KMS-11 (cell line): ENCODE results near the gene PRKAR2B.

Source experiments
- H2AFZ ChIP-seq: fragments of 200-600 bp; sonication (generic); 2 replicates; pipeline ENCODE4 v1.6.1; 2016; ENCODE audit warnings: antibody characterized with exemption, mixed run types, low read depth
- H3K27ac ChIP-seq: fragments of 200-600 bp; sonication (generic); 2 replicates; pipeline ENCODE4 v1.6.1; 2016; ENCODE audit warnings: mild to moderate bottlenecking, mixed run types
- H3K27me3 ChIP-seq: fragments of 200-600 bp; sonication (generic); 2 replicates; pipeline ENCODE4 v1.6.1; 2017; ENCODE audit warnings: mild to moderate bottlenecking, low read depth, mixed run types, moderate library complexity; ENCODE audit not compliant: insufficient read depth
- H3K36me3 ChIP-seq: fragments of 200-600 bp; sonication (generic); 2 replicates; pipeline ENCODE4 v1.6.1; 2017; ENCODE audit warnings: mild to moderate bottlenecking, mixed run types; ENCODE audit not compliant: insufficient read depth
- H3K4me1 ChIP-seq: fragments of 200-600 bp; sonication (generic); 2 replicates; pipeline ENCODE4 v1.6.1; 2016; ENCODE audit warnings: mild to moderate bottlenecking, low read depth, mixed run types; ENCODE audit not compliant: poor library complexity, severe bottlenecking
- H3K4me2 ChIP-seq: fragments of 200-600 bp; sonication (generic); 2 replicates; pipeline ENCODE4 v1.7.0; 2016; ENCODE audit warnings: mild to moderate bottlenecking, mixed run types
- H3K4me3 ChIP-seq: fragments of 200-600 bp; sonication (generic); IDR thresholded peaks from 2 replicates; pipeline ENCODE4 v1.6.1; 2017; ENCODE audit warnings: low read depth, low read length, mixed read lengths; ENCODE audit not compliant: insufficient read depth
- H3K79me2 ChIP-seq: fragments of 200-600 bp; sonication (generic); 2 replicates; pipeline ENCODE4 v1.6.1; 2016; ENCODE audit warnings: low read depth, mixed run types; ENCODE audit not compliant: insufficient read depth
- H3K9ac ChIP-seq: fragments of 200-600 bp; sonication (generic); 2 replicates; pipeline ENCODE4 v1.6.1; 2016; ENCODE audit warnings: mild to moderate bottlenecking, mixed run types
- H4K20me1 ChIP-seq: fragments of 200-600 bp; sonication (generic); 2 replicates; pipeline ENCODE4 v1.6.1; 2016; ENCODE audit warnings: mild to moderate bottlenecking, mixed run types; ENCODE audit not compliant: insufficient read depth
- CTCF ChIP-seq: fragments of 200-600 bp; sonication (generic); conservative IDR thresholded peaks from 2 replicates; pipeline ENCODE4 v1.6.1; 2017; ENCODE audit warnings: low read depth, mild to moderate bottlenecking, antibody characterized with exemption, low read length, moderate library complexity, mixed read lengths

The PRKAR2B gene

GRCh38 chr7:107108793-107109371 lies 64.4 kb downstream of the PRKAR2B start:
- Histone ChIP-seq H3K27ac (no peak overlapping the region), H3K79me2 (no peaks in the 10 kb centered on the region)

GRCh38 chr7:107109955-107110354 lies 65.5 kb downstream of the PRKAR2B start:
- Histone ChIP-seq H3K4me2 (no peak overlapping the region), H3K79me2 (no peaks in the 10 kb centered on the region), H4K20me1 (no peaks in the 10 kb centered on the region), H3K9ac (no peak overlapping the region), H3K36me3 (no peaks in the 10 kb centered on the region), H3K27me3 (no peaks in the 10 kb centered on the region), H3K27ac (no peak overlapping the region), H3K4me1 (no peaks in the 10 kb centered on the region), H2AFZ (no peak overlapping the region), H3K4me3 (no peak overlapping the region)
- no peak for TF ChIP-seq CTCF

More at GRCh38 chr7:107108793-107109371, 64.4 kb downstream of the PRKAR2B start:
- no peak overlapping the region for H3K4me3 ChIP-seq
- H3K4me2 ChIP-seq, result no peak overlapping the region
- TF ChIP-seq CTCF, result no peak
- H3K36me3 ChIP-seq, result no peaks in the 10 kb centered on the region
- H3K9ac ChIP-seq, result no peak overlapping the region
- H2AFZ ChIP-seq, result no peak overlapping the region
- no peaks in the 10 kb centered on the region for H3K4me1 ChIP-seq
- H3K27me3 ChIP-seq, result no peaks in the 10 kb centered on the region
- no peaks in the 10 kb centered on the region for H4K20me1 ChIP-seq

- Histone ChIP-seq H3K27me3 (no peaks in the 10 kb centered on the region), H3K4me1 (no peaks in the 10 kb centered on the region), H3K4me2 (no peak overlapping the region), H3K9ac (no peak overlapping the region), H3K79me2 (no peaks in the 10 kb centered on the region), H3K36me3 (no peaks in the 10 kb centered on the region), H3K27ac (no peak overlapping the region), H4K20me1 (no peaks in the 10 kb centered on the region), H3K4me3 (no peak overlapping the region), H2AFZ (no peak overlapping the region)
- no peak for TF ChIP-seq CTCF
These were observed 66.7 kb downstream of the PRKAR2B start for GRCh38 chr7:107111196-107111595.

GRCh38 chr7:107113866-107114265 lies 69.4 kb downstream of the PRKAR2B start:
- H3K36me3 ChIP-seq, result no peaks in the 10 kb centered on the region
- H3K9ac ChIP-seq, result no peak overlapping the region
- H2AFZ ChIP-seq, result no peak overlapping the region
- H3K79me2 ChIP-seq, result no peaks in the 10 kb centered on the region
- H3K4me3 ChIP-seq, result no peak overlapping the region
- H4K20me1 ChIP-seq, result no peaks in the 10 kb centered on the region
- H3K4me2 ChIP-seq, result no peak overlapping the region
- no peaks in the 10 kb centered on the region for H3K27me3 ChIP-seq
- no peaks in the 10 kb centered on the region for H3K4me1 ChIP-seq
- TF ChIP-seq CTCF, result no peak
- H3K27ac ChIP-seq, result no peak overlapping the region
